Endothelial cell of umbilical vein (primary cell): Measurements from ENCODE around the gene LGALS1.

Experiments
- CTCF ChIP-seq, 2 donors: IDR thresholded peaks; 1 replicate in 1 of 2; 2 replicates in 1 of 2; pipeline ENCODE4 v1.5.1; 2011; ENCODE audit warnings: low read length in 2 of 2, mild to moderate bottlenecking in 2 of 2, moderate library complexity in 2 of 2, control low read depth in 1 of 2, inconsistent platforms in 1 of 2, low read depth in 1 of 2; ENCODE audit not compliant: insufficient read depth in 1 of 2; ENCODE audit errors: extremely low read depth in 1 of 2
- EZH2 ChIP-seq: IDR thresholded peaks from 2 replicates; pipeline ENCODE4 v1.6.1; 2012; ENCODE audit warnings: borderline replicate concordance, low read depth, mild to moderate bottlenecking, moderate library complexity, low read length, inconsistent platforms; ENCODE audit not compliant: severe bottlenecking
- JUN ChIP-seq: IDR thresholded peaks from 2 replicates; pipeline ENCODE4 v1.6.1; 2011; ENCODE audit warnings: borderline replicate concordance, low read depth; ENCODE audit not compliant: insufficient read length, insufficient read depth
- MYC ChIP-seq: IDR thresholded peaks from one replicate; pipeline ENCODE4 v1.6.1; 2011; ENCODE audit warnings: mild to moderate bottlenecking, low read depth, low read length
- POLR2A ChIP-seq: IDR thresholded peaks from 2 replicates; pipeline ENCODE4 v1.6.1; 2012; ENCODE audit warnings: low read depth, mild to moderate bottlenecking, control low read depth, low read length
- POLR2AphosphoS5 ChIP-seq: IDR thresholded peaks from 2 replicates; pipeline ENCODE4 v1.6.1; 2012; ENCODE audit warnings: low read depth, mild to moderate bottlenecking, control low read depth, low read length, moderate library complexity; ENCODE audit not compliant: insufficient read depth

GRCh38 chr22:37709445-37709765 is 34.0 kb downstream of the LGALS1 start:
- TF ChIP-seq CTCF (IDR thresholded peaks at IDR 0.05; ENCODE audit: extremely low read depth in 1 of 2, insufficient read depth in 1 of 2, low read depth in 1 of 2, low read length in 2 of 2) (no peak), POLR2AphosphoS5 (no peak), JUN (no peak), MYC (no peak), EZH2 (no peak), POLR2A (no peak)
